ENCODE measurements around the gene LGALS7B. TPM values are rescaled to one million over a fixed set of nuclear protein-coding genes. Genes with fewer than 3 reads are reported as not detected.

The LGALS7B gene
- total RNA-seq, 1 experiment from 2014 or later: 2.4 TPM

Other genes starting within 250 kb of the LGALS7B start
- 9.1 TPM for gene MAP4K1, start 171.2 kb upstream of the LGALS7B start, total RNA-seq (2021; ENCODE audit: unreplicated experiment)
- 313 TPM for gene EIF3K, start 170.0 kb upstream of the LGALS7B start, total RNA-seq (2021; ENCODE audit: unreplicated experiment)
- 651 TPM for gene ACTN4, start 141.6 kb upstream of the LGALS7B start, total RNA-seq (2021; ENCODE audit: unreplicated experiment)
- 8.8 TPM for gene CAPN12, start 44.7 kb upstream of the LGALS7B start, total RNA-seq (2021; ENCODE audit: unreplicated experiment)
- gene LGALS7, start 15.7 kb upstream of the LGALS7B start, total RNA-seq (2021; ENCODE audit: unreplicated experiment): not detected
- 0.86 TPM for gene LGALS4, start 23.7 kb downstream of the LGALS7B start, total RNA-seq (2021; ENCODE audit: unreplicated experiment)
- 81.3 TPM for gene ECH1, start 42.6 kb downstream of the LGALS7B start, total RNA-seq (2021; ENCODE audit: unreplicated experiment)
- 551 TPM for gene HNRNPL, start 60.8 kb downstream of the LGALS7B start, total RNA-seq (2021; ENCODE audit: unreplicated experiment)
- gene RINL, start 89.1 kb downstream of the LGALS7B start, total RNA-seq (2021; ENCODE audit: unreplicated experiment): 28.6 TPM
- 15.4 TPM for gene SIRT2, start 110.4 kb downstream of the LGALS7B start, total RNA-seq (2021; ENCODE audit: unreplicated experiment)
- gene NFKBIB, start 110.8 kb downstream of the LGALS7B start, total RNA-seq (2021; ENCODE audit: unreplicated experiment): 51.2 TPM
- gene CCER2, start 123.0 kb downstream of the LGALS7B start, total RNA-seq (2021; ENCODE audit: unreplicated experiment): 1.2 TPM
- gene SARS2, start 141.6 kb downstream of the LGALS7B start, total RNA-seq (2021; ENCODE audit: unreplicated experiment): 58.2 TPM
- gene MRPS12, start 141.7 kb downstream of the LGALS7B start, total RNA-seq (2021; ENCODE audit: unreplicated experiment): 97.7 TPM
- gene FBXO17, start 186.5 kb downstream of the LGALS7B start, total RNA-seq (2021; ENCODE audit: unreplicated experiment): 18.5 TPM
- gene FBXO27, start 243.3 kb downstream of the LGALS7B start, total RNA-seq (2021; ENCODE audit: unreplicated experiment): 16.4 TPM